HCT116 (cell line): ENCODE measurements around the gene SCN4A. TPM values are rescaled to one million over a fixed set of nuclear protein-coding genes. Genes with fewer than 3 reads are reported as not detected.

Experiments used
- ATAC-seq: fragments of 200-7000 bp; cut with Tn5 transposase; 2 replicates; pipeline ENCODE4 v1.9.1; 2020; ENCODE audit warnings: mild to moderate bottlenecking, moderate library complexity
- BruUV-seq: library from RNA; stranded (reverse); fragments of 400-500 nt; replicated peaks from 2 replicates; lab custom pipeline; 2021; lab: Mats Ljungman, UMichigan
- CTCF ChIA-PET: fragments of 300-600 bp; sonication (Branson Sonifier 250); formaldehyde crosslinking; loops from one replicate; lab custom pipeline; 2021; ENCODE audit warnings: antibody characterized with exemption; lab: Charles Lee
- POLR2A ChIA-PET: fragments of 300-600, 350-600 bp; sonication (Branson Sonifier 250); formaldehyde crosslinking; loops from one replicate; lab custom pipeline; 2021; ENCODE audit warnings: antibody characterized with exemption; lab: Charles Lee
- RAD21 ChIA-PET, 2 experiments: fragments of 300-600 bp; sonication (Branson Sonifier 250); formaldehyde crosslinking; loops; one replicate each; lab custom pipeline; 2023; ENCODE audit warnings: low total read pairs in 2 of 2; ENCODE audit not compliant: uncharacterized antibody in 2 of 2, unreplicated experiment in 2 of 2, low non-redundant PET in 1 of 2; lab: Charles Lee
- DNase-seq: peaks from one replicate; pipeline ENCODE4 v3.0.0-alpha.2; 2010; ENCODE audit warnings: low read depth, low spot score
- H2AFZ ChIP-seq: fragments of 200-600 bp; shearing (Covaris generic), sonication (generic); 2 replicates; pipeline ENCODE4 v1.6.1; 2017; ENCODE audit warnings: low read depth, mixed run types, mixed read lengths, antibody characterized with exemption, low read length; ENCODE audit not compliant: poor library complexity, severe bottlenecking
- H3K27ac ChIP-seq: 2 replicates; pipeline ENCODE4 v1.5.1; 2012; ENCODE audit warnings: low read depth, low read length
- H3K27me3 ChIP-seq: fragments of 200-600 bp; sonication (generic); 2 replicates; pipeline ENCODE4 v1.6.1; 2016; ENCODE audit warnings: mixed run types, low read length, mixed read lengths; ENCODE audit not compliant: insufficient read depth
- H3K36me3 ChIP-seq, 2 experiments: fragments of 200-500 bp in 1 of 2; fragments of 200-600 bp in 1 of 2; sonication (Bioruptor generic) in 1 of 2; sonication (generic) in 1 of 2; 2 replicates each; pipeline versions ENCODE4 v1.5.1 to v1.6.1; 2014 to 2016; ENCODE audit warnings: low read length in 2 of 2, inconsistent platforms in 1 of 2, mixed read lengths in 1 of 2, mixed run types in 1 of 2; ENCODE audit not compliant: insufficient read depth in 2 of 2, control insufficient read depth in 1 of 2
- H3K4me1 ChIP-seq, 2 experiments: fragments of 200-600 bp in 1 of 2; sonication (generic) in 1 of 2; 2 replicates each; pipeline versions ENCODE4 v1.5.1 to v1.6.1; 2012 to 2017; ENCODE audit warnings: low read length in 2 of 2, inconsistent platforms in 1 of 2, mild to moderate bottlenecking in 1 of 2, mixed read lengths in 1 of 2, mixed run types in 1 of 2, moderate library complexity in 1 of 2; ENCODE audit not compliant: insufficient read depth in 2 of 2, control insufficient read depth in 1 of 2
- H3K4me2 ChIP-seq: fragments of 200-600 bp; sonication (generic); 2 replicates; pipeline ENCODE4 v1.6.1; 2017; ENCODE audit warnings: mixed run types, low read length, mixed read lengths
- H3K4me3 ChIP-seq, 2 experiments: fragments of 200-600 bp in 1 of 2; sonication (generic) in 1 of 2; replicated peaks in 1 of 2; 2 replicates each; pipeline ENCODE4 v1.5.1; 2011 to 2016; ENCODE audit warnings: low read length in 2 of 2, control low read depth in 1 of 2, low read depth in 1 of 2, mild to moderate bottlenecking in 1 of 2, mixed read lengths in 1 of 2, mixed run types in 1 of 2
- H3K79me2 ChIP-seq: fragments of 200-600 bp; sonication (generic); 2 replicates; pipeline ENCODE4 v1.6.1; 2017; ENCODE audit warnings: mild to moderate bottlenecking, mixed run types, low read length, moderate library complexity, mixed read lengths; ENCODE audit not compliant: insufficient read depth
- H3K9ac ChIP-seq: fragments of 200-600 bp; sonication (generic); 2 replicates; pipeline ENCODE4 v1.6.1; 2016; ENCODE audit warnings: low read length, mixed read lengths
- H3K9me2 ChIP-seq: fragments of 200-600 bp; sonication (generic), shearing (Covaris generic); 2 replicates; pipeline ENCODE4 v1.6.1; 2017; ENCODE audit warnings: mixed run types, mild to moderate bottlenecking, moderate library complexity; ENCODE audit not compliant: insufficient read depth
- H3K9me3 ChIP-seq, 2 experiments: fragments of 200-500 bp in 1 of 2; fragments of 200-600 bp in 1 of 2; sonication (Bioruptor generic) in 1 of 2; sonication (generic) in 1 of 2; 2 replicates each; pipeline ENCODE4 v1.6.1; 2014 to 2017; ENCODE audit warnings: low read length in 2 of 2, mixed read lengths in 2 of 2, inconsistent platforms in 1 of 2, low read depth in 1 of 2, mild to moderate bottlenecking in 1 of 2, mixed run types in 1 of 2, moderate library complexity in 1 of 2; ENCODE audit not compliant: control insufficient read depth in 1 of 2, insufficient read depth in 1 of 2
- H4K20me1 ChIP-seq: fragments of 200-600 bp; sonication (generic), shearing (Covaris generic); 2 replicates; pipeline ENCODE4 v1.6.1; 2017; ENCODE audit warnings: mixed run types, mild to moderate bottlenecking, moderate library complexity; ENCODE audit not compliant: insufficient read depth
- CEBPB ChIP-seq: IDR thresholded peaks from 2 replicates; pipeline ENCODE4 v1.6.1; 2012; ENCODE audit warnings: low read depth
- ELF1 ChIP-seq: IDR thresholded peaks from 2 replicates; pipeline ENCODE4 v1.6.1; 2012; ENCODE audit warnings: low read depth, borderline replicate concordance
- EZH2 ChIP-seq: fragments of 200-600 bp; sonication (generic); IDR thresholded peaks from 2 replicates; pipeline ENCODE4 v1.6.1; 2017; ENCODE audit warnings: antibody characterized with exemption, mixed run types
- EZH2phosphoT487 ChIP-seq: fragments of 200-600 bp; IDR thresholded peaks from 2 replicates; pipeline ENCODE4 v1.6.1; 2018; ENCODE audit warnings: antibody characterized with exemption, borderline replicate concordance
- FOSL1 ChIP-seq: IDR thresholded peaks from 2 replicates; pipeline ENCODE4 v1.6.1; 2012; ENCODE audit warnings: low read depth
- JUND ChIP-seq: IDR thresholded peaks from 2 replicates; pipeline ENCODE4 v1.6.1; 2012
- POLR2A ChIP-seq: IDR thresholded peaks from 2 replicates; pipeline ENCODE4 v1.7.0; 2011; ENCODE audit warnings: borderline replicate concordance; ENCODE audit not compliant: insufficient read depth, insufficient read length; ENCODE audit errors: extremely low read depth
- YY1 ChIP-seq: IDR thresholded peaks from 2 replicates; pipeline ENCODE4 v1.6.1; 2011; ENCODE audit warnings: low read length, low read depth, moderate library complexity, mild to moderate bottlenecking; ENCODE audit not compliant: insufficient replicate concordance; ENCODE audit errors: extremely low read depth
- ZFX ChIP-seq: fragments of 450-650 bp; IDR thresholded peaks from 2 replicates; pipeline ENCODE4 v1.6.1; 2017
- intact Hi-C: fragments of 100-400 bp; cut with micrococcal nuclease; formaldehyde crosslinking; loops from 2 replicates; pipeline ENCODE4 v1.10.0; 2022
- total RNA-seq: library from RNA; stranded (reverse); gene quantifications from one replicate; pipeline ENCODE4 v1.2.1, GENCODE V29; 2021; ENCODE audit not compliant: unreplicated experiment
- TF ChIP-seq, protein P1 (sequence below): IDR thresholded peaks from 2 replicates; pipeline ENCODE4 v1.6.1; 2012
- TF ChIP-seq, protein P2 (sequence below), 3 experiments: fragments of 200-600 bp in 1 of 3; sonication (generic) in 1 of 3; IDR thresholded peaks in 2 of 3; conservative IDR thresholded peaks in 1 of 3; 2 replicates each; pipeline ENCODE4 v1.5.1; 2012 to 2017; ENCODE audit warnings: low read depth in 2 of 3, low read length in 2 of 3, antibody characterized with exemption in 1 of 3, borderline replicate concordance in 1 of 3, control low read depth in 1 of 3, mild to moderate bottlenecking in 1 of 3, mixed read lengths in 1 of 3, mixed run types in 1 of 3, moderate library complexity in 1 of 3; ENCODE audit not compliant: insufficient read depth in 1 of 3
- TF ChIP-seq, protein P3 (sequence below): IDR thresholded peaks from 2 replicates; pipeline ENCODE4 v1.6.1; 2012; ENCODE audit warnings: low read depth
- TF ChIP-seq, protein P4 (sequence below): IDR thresholded peaks from 2 replicates; pipeline ENCODE4 v1.6.1; 2012

SCN4A gene
- total RNA-seq, 1 experiment from 2014 or later: 2.7 TPM

DNA sequence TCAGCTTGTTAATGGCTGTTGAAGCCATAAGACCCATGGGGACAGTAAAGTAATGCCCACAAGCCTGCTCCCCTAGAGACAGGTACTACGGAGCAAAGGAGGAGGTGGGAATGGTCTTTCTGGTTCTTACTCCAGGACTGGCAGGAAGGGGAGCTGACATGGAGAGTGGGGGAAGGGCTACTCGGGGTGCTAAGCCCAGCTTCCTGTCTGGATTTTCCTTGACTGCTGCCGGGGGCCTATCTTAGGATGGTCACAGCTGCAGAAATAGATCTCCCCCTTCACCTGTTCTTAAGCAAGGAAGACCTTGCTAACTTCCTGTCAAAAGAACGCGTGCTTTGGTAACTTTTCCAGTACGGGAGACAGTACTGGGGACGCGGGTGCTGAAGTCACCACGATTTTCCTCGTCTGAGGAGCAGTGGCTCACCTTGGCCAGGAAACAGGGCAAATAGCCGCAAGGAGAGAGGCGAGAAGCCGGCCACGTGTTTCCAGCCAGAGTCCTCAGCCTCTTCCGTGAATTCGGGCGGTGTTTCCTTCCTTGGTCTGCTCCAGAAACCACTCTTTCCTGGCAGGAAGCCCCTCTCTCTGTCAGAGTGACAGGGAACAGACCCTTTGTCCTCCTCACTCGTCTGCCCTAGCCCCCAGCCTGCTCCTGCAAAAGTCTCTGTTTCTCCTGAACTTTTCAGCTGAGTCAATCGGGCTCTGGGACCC is 24.8 kb upstream of the SCN4A start:
- BruUV-seq: no TSS peak
- Histone ChIP-seq H3K9me2 (no peaks in the 10 kb centered on the region), H3K9ac (no peak overlapping the region), H4K20me1 (no peaks in the 10 kb centered on the region), H3K36me3 (no peaks in the 10 kb centered on the region), H3K4me2 (no peak overlapping the region), H3K4me3 (no peak overlapping the region), H3K79me2 (no peaks in the 10 kb centered on the region), H3K27ac (no peak overlapping the region), H2AFZ (no peak overlapping the region), H3K4me1 (no peaks in the 10 kb centered on the region), H3K9me3 (no peaks in the 10 kb centered on the region), H3K27me3 (peaks cover 29% of the 10 kb centered on the region; the same call in 1 of the 2 replicates)
- ATAC-seq: no peak
- ChIA-PET POLR2A (no interaction called here), RAD21 (no interaction called here), CTCF (no interaction called here)
- intact Hi-C loops: no loop called here
- no peak for DNase-seq
- no peak for TF ChIP-seq YY1
- TF ChIP-seq EZH2: no peak
- TF ChIP-seq CEBPB: no peak
- TF ChIP-seq, protein P1, sequence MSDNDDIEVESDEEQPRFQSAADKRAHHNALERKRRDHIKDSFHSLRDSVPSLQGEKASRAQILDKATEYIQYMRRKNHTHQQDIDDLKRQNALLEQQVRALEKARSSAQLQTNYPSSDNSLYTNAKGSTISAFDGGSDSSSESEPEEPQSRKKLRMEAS: no peak
- TF ChIP-seq JUND: no peak
- TF ChIP-seq, protein P2, sequence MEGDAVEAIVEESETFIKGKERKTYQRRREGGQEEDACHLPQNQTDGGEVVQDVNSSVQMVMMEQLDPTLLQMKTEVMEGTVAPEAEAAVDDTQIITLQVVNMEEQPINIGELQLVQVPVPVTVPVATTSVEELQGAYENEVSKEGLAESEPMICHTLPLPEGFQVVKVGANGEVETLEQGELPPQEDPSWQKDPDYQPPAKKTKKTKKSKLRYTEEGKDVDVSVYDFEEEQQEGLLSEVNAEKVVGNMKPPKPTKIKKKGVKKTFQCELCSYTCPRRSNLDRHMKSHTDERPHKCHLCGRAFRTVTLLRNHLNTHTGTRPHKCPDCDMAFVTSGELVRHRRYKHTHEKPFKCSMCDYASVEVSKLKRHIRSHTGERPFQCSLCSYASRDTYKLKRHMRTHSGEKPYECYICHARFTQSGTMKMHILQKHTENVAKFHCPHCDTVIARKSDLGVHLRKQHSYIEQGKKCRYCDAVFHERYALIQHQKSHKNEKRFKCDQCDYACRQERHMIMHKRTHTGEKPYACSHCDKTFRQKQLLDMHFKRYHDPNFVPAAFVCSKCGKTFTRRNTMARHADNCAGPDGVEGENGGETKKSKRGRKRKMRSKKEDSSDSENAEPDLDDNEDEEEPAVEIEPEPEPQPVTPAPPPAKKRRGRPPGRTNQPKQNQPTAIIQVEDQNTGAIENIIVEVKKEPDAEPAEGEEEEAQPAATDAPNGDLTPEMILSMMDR (IDR thresholded peaks at IDR 0.05 in 2 of 3, conservative IDR thresholded peaks at IDR 0.05 in 1 of 3; ENCODE audit: borderline replicate concordance in 1 of 3, insufficient read depth in 1 of 3, low read depth in 2 of 3, low read length in 2 of 3): no peak
- TF ChIP-seq, protein P3, sequence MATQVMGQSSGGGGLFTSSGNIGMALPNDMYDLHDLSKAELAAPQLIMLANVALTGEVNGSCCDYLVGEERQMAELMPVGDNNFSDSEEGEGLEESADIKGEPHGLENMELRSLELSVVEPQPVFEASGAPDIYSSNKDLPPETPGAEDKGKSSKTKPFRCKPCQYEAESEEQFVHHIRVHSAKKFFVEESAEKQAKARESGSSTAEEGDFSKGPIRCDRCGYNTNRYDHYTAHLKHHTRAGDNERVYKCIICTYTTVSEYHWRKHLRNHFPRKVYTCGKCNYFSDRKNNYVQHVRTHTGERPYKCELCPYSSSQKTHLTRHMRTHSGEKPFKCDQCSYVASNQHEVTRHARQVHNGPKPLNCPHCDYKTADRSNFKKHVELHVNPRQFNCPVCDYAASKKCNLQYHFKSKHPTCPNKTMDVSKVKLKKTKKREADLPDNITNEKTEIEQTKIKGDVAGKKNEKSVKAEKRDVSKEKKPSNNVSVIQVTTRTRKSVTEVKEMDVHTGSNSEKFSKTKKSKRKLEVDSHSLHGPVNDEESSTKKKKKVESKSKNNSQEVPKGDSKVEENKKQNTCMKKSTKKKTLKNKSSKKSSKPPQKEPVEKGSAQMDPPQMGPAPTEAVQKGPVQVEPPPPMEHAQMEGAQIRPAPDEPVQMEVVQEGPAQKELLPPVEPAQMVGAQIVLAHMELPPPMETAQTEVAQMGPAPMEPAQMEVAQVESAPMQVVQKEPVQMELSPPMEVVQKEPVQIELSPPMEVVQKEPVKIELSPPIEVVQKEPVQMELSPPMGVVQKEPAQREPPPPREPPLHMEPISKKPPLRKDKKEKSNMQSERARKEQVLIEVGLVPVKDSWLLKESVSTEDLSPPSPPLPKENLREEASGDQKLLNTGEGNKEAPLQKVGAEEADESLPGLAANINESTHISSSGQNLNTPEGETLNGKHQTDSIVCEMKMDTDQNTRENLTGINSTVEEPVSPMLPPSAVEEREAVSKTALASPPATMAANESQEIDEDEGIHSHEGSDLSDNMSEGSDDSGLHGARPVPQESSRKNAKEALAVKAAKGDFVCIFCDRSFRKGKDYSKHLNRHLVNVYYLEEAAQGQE: no peak
- TF ChIP-seq ELF1: no peak
- TF ChIP-seq, protein P4, sequence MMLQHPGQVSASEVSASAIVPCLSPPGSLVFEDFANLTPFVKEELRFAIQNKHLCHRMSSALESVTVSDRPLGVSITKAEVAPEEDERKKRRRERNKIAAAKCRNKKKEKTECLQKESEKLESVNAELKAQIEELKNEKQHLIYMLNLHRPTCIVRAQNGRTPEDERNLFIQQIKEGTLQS: no peak
- no peak for TF ChIP-seq POLR2A
- TF ChIP-seq FOSL1: no peak
- no peak for TF ChIP-seq ZFX
- no peak for TF ChIP-seq EZH2phosphoT487
- TF ChIP-seq, all 23 proteins: peak for 0
